ENCODE data around the gene SFXN5. TPM values are rescaled to one million over a fixed set of nuclear protein-coding genes. Genes with fewer than 3 reads are reported as not detected.

SFXN5 gene
- total RNA-seq, 1 experiment from 2014 or later = 15.2 TPM

DNA sequence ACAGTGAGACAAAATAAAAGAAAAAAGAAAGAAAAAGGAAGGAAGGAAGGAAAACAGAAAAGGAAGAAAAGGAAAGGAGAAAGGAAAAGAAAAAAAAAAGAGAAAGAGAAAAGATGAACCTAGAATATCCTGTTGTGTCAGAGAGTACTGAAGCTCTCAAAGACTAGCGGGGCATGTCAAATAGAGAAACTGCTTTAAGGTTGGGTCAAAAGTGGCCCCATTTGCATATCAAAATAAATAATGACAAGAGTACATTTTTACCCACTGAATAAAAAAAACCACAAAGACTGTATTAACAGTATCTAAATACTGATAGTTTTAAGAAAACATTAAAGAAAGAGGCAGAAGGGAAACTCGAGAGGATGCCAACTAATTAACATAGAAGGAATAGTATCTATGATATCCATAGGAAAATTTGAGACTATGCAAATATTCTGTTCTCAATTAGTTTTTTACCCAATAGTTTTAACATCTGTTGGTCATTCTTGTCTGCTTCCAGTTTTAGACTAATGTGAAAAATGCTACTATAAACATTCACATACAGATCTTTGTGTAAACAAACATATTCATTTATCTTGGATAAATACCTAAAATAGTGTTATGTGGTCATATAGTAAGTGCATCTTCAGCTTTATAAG lies 53.2 kb downstream of the SFXN5 start:
- intact Hi-C loops (cut with micrococcal nuclease; ENCODE audit: unreplicated experiment) = no loop called here
- Histone ChIP-seq H3K9me2 (ENCODE audit: insufficient read depth) (no peaks in the 10 kb centered on the region), H3K4me3 (no peak overlapping the region), H3F3A (ENCODE audit: insufficient read depth, low read depth) (no peaks in the 10 kb centered on the region), H3K79me2 (ENCODE audit: low read depth) (no peaks in the 10 kb centered on the region), H3K27me3 (ENCODE audit: insufficient read depth, low read depth) (no peaks in the 10 kb centered on the region), H3K4me2 (no peak overlapping the region), H3K27ac (no peak overlapping the region), H3K9me3 (ENCODE audit: insufficient read depth, low read depth) (no peaks in the 10 kb centered on the region), H3K36me3 (ENCODE audit: low read depth) (no peaks in the 10 kb centered on the region), H2AFZ (no peak overlapping the region), H4K20me1 (ENCODE audit: insufficient read depth) (no peaks in the 10 kb centered on the region), H3K4me1 (replicated peaks; ENCODE audit: insufficient read depth) (no peaks in the 10 kb centered on the region)
- CTCF ChIA-PET = no interaction called here
- TF ChIP-seq, protein P1, sequence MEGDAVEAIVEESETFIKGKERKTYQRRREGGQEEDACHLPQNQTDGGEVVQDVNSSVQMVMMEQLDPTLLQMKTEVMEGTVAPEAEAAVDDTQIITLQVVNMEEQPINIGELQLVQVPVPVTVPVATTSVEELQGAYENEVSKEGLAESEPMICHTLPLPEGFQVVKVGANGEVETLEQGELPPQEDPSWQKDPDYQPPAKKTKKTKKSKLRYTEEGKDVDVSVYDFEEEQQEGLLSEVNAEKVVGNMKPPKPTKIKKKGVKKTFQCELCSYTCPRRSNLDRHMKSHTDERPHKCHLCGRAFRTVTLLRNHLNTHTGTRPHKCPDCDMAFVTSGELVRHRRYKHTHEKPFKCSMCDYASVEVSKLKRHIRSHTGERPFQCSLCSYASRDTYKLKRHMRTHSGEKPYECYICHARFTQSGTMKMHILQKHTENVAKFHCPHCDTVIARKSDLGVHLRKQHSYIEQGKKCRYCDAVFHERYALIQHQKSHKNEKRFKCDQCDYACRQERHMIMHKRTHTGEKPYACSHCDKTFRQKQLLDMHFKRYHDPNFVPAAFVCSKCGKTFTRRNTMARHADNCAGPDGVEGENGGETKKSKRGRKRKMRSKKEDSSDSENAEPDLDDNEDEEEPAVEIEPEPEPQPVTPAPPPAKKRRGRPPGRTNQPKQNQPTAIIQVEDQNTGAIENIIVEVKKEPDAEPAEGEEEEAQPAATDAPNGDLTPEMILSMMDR (conservative IDR thresholded peaks at IDR 0.05) = no peak
- TF ChIP-seq EZH2 (IDR thresholded peaks at IDR 0.05; ENCODE audit: low read depth) = no peak
- no peak for DNase-seq
- BruUV-seq (replicated peaks) = no TSS peak
- POLR2A ChIA-PET (ENCODE audit: unreplicated experiment) = no interaction called here

DNA sequence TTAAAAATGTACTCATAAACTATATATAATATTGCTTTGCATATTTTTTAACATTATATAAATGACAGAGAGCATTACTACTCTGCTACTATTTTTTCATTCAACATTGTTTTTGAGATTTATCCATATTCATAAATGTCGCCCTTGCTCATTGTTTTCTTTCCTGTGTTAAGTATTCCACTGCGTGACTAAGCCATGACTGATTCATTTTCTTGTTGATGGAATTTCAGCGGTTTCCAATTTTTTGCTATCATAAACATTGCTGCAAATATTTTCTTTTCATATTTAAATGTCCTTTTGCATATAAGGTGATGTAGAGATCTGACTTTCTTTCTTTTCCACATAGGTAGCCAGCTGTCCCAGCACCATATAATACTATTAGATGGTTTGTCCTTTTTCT lies 57.6 kb downstream of the SFXN5 start:
- H2AFZ ChIP-seq = no peak overlapping the region
- DNase-seq = no peak
- H3K4me1 ChIP-seq (replicated peaks; ENCODE audit: insufficient read depth) = no peaks in the 10 kb centered on the region
- no peak overlapping the region for H3K4me2 ChIP-seq
- no peaks in the 10 kb centered on the region for H3K79me2 ChIP-seq (ENCODE audit: low read depth)
- POLR2A ChIA-PET (ENCODE audit: unreplicated experiment) = no interaction called here
- H3F3A ChIP-seq (ENCODE audit: insufficient read depth, low read depth) = no peaks in the 10 kb centered on the region
- no TSS peak for BruUV-seq (replicated peaks)
- CTCF ChIA-PET = no interaction called here
- no peaks in the 10 kb centered on the region for H3K27me3 ChIP-seq (ENCODE audit: insufficient read depth, low read depth)
- H4K20me1 ChIP-seq (ENCODE audit: insufficient read depth) = no peaks in the 10 kb centered on the region
- H3K4me3 ChIP-seq = no peak overlapping the region
- intact Hi-C loops (cut with micrococcal nuclease; ENCODE audit: unreplicated experiment) = no loop called here
- no peaks in the 10 kb centered on the region for H3K9me3 ChIP-seq (ENCODE audit: insufficient read depth, low read depth)
- TF ChIP-seq EZH2 (IDR thresholded peaks at IDR 0.05; ENCODE audit: low read depth) = no peak
- TF ChIP-seq, protein P1 (conservative IDR thresholded peaks at IDR 0.05) = no peak
- no peak overlapping the region for H3K27ac ChIP-seq
- no peaks in the 10 kb centered on the region for H3K9me2 ChIP-seq (ENCODE audit: insufficient read depth)
- no peaks in the 10 kb centered on the region for H3K36me3 ChIP-seq (ENCODE audit: low read depth)

DNA sequence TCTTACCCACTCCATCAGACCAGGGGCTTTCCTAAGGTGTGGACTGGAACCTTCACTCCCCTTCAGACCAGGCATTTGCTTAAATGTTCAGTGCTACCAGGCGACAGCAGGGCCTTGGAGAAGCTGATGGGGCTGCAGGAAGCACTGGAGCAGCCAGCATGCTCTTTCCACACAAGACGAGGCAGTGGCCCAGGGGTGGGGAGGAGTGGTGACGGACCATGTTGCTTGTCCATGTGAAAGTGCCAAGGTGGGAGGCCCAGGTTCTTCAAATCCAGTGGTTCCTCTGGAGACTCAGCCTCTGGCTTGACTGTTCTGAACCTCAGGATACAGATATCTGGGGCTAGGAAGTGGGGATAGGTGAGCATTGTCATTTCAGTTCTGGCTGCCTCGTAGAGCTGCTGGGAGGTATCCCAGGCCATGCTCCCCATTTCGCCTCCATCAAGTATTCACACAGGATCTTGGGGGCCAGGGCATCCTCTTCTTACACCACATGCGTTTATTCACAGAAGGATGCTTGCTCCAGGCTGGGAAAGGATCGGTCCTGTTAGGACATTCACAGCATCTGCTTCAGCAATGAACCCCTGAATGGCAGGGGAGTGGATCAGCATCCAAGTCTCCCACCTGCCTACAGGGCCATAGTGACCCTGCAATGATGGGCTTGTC lies 62.2 kb downstream of the SFXN5 start:
- BruUV-seq (replicated peaks) = no TSS peak
- H3K27me3 ChIP-seq (ENCODE audit: insufficient read depth, low read depth) = no peaks in the 10 kb centered on the region

More for the DNA sequence above, 62.2 kb downstream of the SFXN5 start:
- H3K27ac ChIP-seq = no peak overlapping the region
- H3K9me2 ChIP-seq (ENCODE audit: insufficient read depth) = no peaks in the 10 kb centered on the region
- H3K9me3 ChIP-seq (ENCODE audit: insufficient read depth, low read depth) = no peaks in the 10 kb centered on the region
- H3K4me1 ChIP-seq (replicated peaks; ENCODE audit: insufficient read depth) = no peaks in the 10 kb centered on the region
- no peaks in the 10 kb centered on the region for H3K36me3 ChIP-seq (ENCODE audit: low read depth)
- no peak overlapping the region for H3K4me2 ChIP-seq
- ChIA-PET CTCF (no interaction called here), POLR2A (ENCODE audit: unreplicated experiment) (no interaction called here)
- no peak overlapping the region for H3K4me3 ChIP-seq
- intact Hi-C loops (cut with micrococcal nuclease; ENCODE audit: unreplicated experiment) = no loop called here
- no peaks in the 10 kb centered on the region for H3K79me2 ChIP-seq (ENCODE audit: low read depth)
- no peak for DNase-seq
- no peaks in the 10 kb centered on the region for H3F3A ChIP-seq (ENCODE audit: insufficient read depth, low read depth)
- no peak overlapping the region for H2AFZ ChIP-seq
- H4K20me1 ChIP-seq (ENCODE audit: insufficient read depth) = no peaks in the 10 kb centered on the region
- TF ChIP-seq, protein P1 (conservative IDR thresholded peaks at IDR 0.05) = no peak
- TF ChIP-seq EZH2 (IDR thresholded peaks at IDR 0.05; ENCODE audit: low read depth) = no peak

All from PC-9 (cell line).